Stimulated activated CD8-positive, alpha-beta memory T cell treated with anti-CD3 and anti-CD28 coated beads, Interleukin-12 subunit alpha, Interleukin-12 subunit beta, amount 100 ng/mL, for 24 hours (primary cell): ENCODE results near the gene GOLGA8Q.
"Not testable (repeated sequence)": the region's sequence is repeated elsewhere in the genome, so short reads cannot be mapped to it uniquely, and the experiment has no call there.

Source experiments
- DNase-seq: peaks from one replicate; pipeline ENCODE4 v3.0.0-alpha.2; 2020; ENCODE audit errors: extremely low read depth

The GOLGA8Q gene, protein sequence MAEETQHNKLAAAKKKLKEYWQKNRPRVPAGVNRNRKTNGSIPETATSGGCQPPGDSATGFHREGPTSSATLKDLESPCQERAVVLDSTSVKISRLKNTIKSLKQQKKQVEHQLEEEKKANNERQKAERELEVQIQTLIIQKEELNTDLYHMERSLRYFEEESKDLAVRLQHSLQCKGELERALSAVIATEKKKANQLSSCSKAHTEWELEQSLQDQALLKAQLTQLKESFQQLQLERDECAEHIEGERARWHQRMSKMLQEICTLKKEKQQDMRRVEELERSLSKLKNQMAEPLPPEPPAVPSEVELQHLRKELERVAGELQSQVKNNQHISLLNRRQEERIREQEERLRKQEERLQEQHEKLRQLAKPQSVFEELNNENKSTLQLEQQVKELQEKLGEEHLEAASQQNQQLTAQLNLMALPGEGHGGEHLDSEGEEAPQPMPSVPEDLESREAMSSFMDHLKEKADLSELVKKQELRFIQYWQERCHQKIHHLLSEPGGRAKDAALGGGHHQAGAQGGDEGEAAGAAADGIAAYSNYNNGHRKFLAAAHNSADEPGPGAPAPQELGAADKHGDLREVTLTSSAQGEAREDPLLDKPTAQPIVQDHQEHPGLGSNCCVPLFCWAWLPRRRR

DNA sequence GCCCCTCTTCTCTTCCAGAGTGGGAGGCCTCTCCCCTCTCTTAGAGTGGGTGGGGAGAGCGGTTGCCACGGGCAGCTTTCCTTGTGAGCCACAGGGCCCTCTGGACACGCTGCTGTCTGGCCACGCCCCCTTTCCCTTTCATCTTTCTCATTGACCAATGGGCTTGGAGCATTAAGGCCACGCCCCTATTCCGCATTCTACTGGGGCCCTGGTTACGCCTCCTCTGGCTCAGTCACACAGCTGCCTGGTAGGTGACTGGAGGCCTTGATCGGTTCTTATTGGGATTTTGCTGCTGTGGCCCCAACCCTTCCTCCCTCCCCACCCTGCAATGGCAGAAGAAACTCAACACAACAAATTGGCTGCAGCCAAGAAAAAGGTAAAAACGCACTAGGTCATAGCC, at the start of gene GOLGA8Q:
TSS of gene GOLGA8Q (plus strand) at position 301 of the 400 bp plus-strand sequence. CDS start at position 329, 28 bp downstream.
- DNase-seq = not testable (repeated sequence)

DNA sequence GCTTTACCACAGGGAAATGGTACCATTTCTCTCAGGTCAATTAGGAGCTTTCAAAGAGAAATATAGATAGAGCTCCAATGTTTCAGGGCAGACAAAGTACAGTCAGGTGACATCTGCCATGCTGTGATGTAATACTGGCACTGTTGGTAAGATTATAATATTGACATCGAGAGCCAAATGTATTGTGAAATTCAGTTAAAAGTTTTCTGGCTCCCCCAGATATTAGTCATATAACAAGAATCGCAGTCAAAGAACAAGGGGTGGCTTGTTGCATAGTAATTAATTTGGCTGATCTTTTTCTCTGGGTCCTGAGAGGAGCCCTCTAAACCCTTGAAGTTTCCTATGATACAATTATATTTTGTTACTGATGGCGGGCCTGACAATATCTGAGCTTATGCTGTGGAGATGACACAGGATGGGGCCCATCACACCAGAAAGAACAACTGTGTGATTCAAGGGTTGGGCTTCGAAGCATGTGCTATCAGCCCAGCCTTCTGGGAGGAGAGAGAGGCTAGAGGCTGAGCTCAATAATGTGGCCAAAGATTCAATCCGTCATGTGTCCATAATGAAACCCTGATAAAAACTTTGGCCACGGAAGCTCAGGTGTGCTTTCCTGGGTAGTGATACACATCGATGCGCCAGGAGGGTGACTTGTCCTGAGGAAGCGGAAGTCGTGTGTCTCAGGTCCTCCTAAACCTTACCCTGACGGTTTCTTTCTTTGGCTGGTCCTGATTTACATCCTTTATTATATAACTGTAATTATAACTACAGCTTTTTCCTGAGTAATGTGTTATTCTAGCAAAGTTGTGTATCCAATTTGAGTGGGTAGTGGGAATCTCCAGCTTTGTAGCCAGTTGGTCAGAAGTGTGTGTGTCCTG, 48.7 kb upstream of the GOLGA8Q start:
- not testable (repeated sequence) for DNase-seq

DNA sequence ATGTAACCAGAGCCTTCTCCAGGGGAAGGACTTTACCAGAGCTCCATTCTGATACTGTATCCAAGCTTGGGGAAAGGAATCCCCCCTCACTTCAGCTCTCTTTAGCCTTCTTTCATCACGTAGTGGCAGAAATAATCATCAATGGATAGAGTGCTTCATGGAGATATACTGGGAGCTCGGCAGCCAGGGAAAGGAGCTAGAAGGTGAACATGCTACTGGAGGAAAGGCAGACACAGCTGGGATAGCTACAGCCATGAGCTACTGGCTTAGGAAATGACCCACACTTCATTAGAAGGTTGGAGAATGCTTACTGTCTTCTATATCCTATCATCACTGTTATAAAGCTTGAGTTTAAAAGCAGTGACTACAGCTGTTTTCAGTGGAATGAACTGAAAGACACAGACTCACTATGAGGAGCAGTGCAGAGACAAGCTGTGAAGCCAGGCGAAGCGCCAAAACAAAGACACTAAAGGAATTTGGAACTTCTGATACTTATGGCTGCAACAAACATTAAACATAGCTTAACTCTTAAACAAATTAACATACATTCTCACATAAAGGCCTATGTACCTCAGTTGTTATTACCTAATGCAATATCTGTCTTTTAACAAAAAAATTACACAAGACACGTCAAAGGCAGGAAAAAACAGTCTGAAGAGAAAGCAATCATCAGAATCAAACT, 47.5 kb upstream of the GOLGA8Q start:
- not testable (repeated sequence) for DNase-seq

- not testable (repeated sequence) for DNase-seq
Observed at GRCh38 chr15:30514545-30514944, 37.3 kb upstream of the GOLGA8Q start.

DNA sequence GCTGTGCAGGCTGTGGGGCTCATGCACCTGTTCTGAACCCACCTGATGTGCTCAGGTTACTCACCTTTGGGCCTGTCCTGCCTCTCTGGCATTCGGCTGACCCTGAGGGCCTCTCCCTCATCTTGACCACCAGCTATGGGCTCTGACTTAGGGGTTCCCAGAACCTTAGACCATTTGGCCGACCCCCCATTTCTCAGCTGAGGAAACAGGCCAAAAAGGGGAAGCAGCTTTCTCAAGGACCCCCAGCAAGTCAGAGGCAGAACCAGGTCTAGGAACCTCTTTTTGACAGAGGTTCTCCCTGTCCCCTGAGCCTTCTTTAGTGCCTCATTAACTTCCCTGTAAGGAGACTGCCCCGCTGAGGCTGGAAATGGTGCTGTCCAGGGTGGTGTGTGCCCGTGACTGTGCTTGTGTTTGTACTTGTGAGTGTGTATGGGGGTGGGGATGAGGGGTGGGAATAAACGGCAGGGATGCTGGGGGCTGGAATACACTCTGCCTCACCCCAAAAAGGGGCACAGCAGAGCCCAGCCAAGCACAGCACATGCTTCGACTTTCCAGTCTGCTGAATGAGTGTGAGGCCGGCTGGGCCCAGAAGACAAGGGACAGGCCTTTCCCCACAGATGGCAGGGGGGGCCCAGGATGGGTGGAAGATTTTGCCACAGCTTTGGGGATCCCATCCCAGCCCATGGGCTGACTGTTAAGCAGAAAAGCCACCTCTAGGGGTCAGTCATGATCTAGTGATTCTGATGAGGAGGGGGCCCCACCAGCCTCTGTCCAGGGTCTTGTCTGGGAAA, 28.2 kb upstream of the GOLGA8Q start:
- DNase-seq = not testable (repeated sequence)

DNA sequence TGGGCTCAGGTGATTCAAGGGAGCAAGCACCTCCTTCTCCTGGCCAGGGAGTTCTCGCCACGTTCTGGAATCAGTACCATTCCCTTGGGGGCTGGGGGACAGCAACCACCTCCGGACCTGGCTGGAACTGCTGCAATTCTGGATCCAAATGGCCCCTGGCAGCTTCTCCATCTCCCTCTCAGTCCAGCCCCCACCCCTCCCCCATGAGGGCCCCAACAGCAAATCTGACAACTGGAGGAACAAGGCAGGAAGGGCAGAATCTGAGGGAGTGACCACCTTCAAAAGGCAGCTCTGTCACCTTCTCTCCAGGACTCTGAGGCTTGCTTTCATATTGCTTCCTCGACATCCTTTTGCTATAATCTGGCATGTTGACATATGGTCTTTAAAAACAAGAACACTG, 25.9 kb upstream of the GOLGA8Q start:
- not testable (repeated sequence) for DNase-seq

GRCh38 chr15:30529049-30529448, 22.8 kb upstream of the GOLGA8Q start:
- not testable (repeated sequence) for DNase-seq

DNA sequence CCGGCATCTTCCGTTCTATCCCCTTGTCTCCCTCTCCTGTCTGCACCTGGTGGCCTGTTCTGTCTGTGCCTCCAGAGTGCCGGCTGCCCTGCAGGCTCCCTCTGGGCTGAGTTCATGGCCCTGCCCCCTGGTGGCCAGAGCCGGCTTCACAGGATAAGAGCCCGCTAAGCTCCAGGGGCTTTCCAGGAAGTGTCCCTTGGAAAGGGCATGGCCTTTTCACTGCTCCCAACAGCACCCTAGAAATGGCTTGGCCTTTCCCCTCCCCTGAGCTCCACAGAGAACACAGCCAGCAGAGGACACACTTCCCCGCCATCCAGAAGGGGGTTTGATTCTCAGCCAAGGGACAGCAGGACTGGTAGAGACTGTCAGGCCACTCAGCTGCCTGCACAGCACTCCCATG, 15.1 kb downstream of the GOLGA8Q start:
- DNase-seq = not testable (repeated sequence)

DNA sequence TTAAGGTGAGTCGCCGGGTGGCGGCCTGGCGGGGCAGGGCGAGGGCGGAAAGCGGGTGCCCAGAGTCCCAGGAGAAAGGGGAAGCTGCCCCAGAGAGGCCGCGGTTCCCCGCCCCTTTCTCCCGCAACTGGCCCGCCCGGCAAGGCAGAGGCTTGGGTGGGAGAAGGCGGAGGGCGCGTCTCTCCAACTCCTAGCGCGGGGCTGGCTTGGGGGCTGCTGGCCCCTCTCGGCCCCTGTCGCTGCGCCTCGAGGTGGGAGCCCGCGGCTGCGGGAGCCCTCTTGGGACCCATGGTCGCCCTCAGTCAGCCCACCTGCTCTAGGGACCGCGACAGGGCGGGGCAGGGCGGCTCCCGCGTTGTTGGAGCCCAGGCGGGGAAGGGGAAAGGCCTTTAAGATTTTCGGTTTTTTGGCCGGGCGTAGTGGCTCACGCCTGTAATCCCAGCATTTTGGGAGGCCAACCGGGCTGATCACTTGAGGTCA, 21.2 kb downstream of the GOLGA8Q start:
- DNase-seq = not testable (repeated sequence)

DNA sequence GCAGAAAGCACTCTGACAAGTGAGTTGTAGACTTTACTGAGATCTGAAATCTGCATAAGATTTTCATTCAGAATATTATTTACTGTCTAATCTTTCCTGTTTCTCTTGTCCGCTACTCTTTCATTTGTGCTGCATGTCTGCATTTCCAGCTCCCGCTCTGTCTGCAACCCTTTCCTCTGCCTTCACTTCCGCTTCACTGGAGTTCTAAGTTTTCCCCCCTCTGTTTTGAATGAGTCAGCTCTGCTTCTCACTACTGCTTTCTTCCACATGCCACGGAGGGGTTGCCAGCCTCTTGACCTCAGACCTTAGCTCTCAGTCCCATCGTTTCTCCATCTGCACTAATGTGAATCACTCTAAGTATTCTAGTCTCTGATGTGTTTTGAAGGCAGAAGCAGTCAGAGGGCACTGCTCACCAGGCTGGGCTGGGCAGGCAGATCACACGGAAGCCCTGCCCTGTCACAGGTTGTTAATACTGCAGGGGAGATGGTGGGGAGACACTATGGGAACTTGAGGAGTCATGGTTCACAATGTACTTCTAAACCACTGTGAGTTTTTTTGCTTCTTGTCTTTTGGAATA, 27.6 kb downstream of the GOLGA8Q start:
- not testable (repeated sequence) for DNase-seq

DNA sequence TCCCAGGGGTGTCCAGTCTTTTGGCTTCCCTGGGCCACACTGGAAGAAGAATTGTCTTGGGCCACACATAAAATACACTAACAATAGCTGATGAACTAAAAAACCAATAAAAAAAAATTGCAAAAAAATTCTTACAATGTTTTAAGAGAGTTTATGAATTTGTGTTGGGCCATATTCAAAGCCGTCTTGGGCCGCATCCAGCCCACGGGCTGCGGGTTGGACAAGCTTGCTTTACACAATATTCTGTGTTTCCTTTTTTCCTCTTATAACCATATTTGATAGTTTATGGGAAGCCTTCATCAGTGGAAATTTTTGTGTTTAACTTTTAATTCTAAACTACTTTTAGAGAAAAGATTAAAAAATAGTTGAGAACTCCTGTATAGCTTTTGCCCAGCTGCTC, 28.9 kb downstream of the GOLGA8Q start:
- DNase-seq = not testable (repeated sequence)

GRCh38 chr15:30598953-30599352, 47.1 kb downstream of the GOLGA8Q start:
- not testable (repeated sequence) for DNase-seq

DNA sequence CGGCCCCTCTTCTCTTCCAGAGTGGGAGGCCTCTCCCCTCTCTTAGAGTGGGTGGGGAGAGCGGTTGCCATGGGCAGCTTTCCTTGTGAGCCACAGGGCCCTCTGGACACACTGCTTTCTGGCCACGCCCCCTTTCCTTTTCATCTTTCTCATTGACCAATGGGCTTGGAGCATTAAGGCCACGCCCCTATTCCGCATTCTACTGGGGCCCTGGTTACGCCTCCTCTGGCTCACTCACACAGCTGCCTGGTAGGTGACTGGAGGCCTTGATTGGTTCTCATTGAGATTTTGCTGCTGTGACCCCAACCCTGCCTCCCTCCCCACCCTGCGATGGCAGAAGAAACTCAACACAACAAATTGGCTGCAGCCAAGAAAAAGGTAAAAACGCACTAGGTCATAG, 51.9 kb downstream of the GOLGA8Q start, which contains the start of gene GOLGA8H:
TSS of gene GOLGA8H (plus strand) at position 233 of the 400 bp plus-strand sequence. CDS start at position 331, 98 bp downstream.
- not testable (repeated sequence) for DNase-seq
